ENCODE data around the gene SLC29A1. TPM values are rescaled to one million over a fixed set of nuclear protein-coding genes. Genes with fewer than 3 reads are reported as not detected.
"Not testable (repeated sequence)": the region's sequence is repeated elsewhere in the genome, so short reads cannot be mapped to it uniquely, and the experiment has no call there.

Gene SLC29A1
- total and polyA plus RNA-seq, 2 experiments from 2014 or later: 23.3 to 30.8 TPM

GRCh38 chr6:44179648-44180047 is 43.7 kb upstream of the SLC29A1 start:
- DNase-seq (ENCODE audit: low spot score): no peak
- no peak overlapping the region for H3K27ac ChIP-seq
- no peaks in the 10 kb centered on the region for H3K36me3 ChIP-seq (replicated peaks; ENCODE audit: insufficient read depth, low read depth)
- no peak overlapping the region for H2AFZ ChIP-seq
- H4K20me1 ChIP-seq (ENCODE audit: insufficient read depth, poor library complexity, severe bottlenecking): no peaks in the 10 kb centered on the region
- H3K4me2 ChIP-seq: no peak overlapping the region
- H3K9me3 ChIP-seq (ENCODE audit: low read depth): no peaks in the 10 kb centered on the region
- H3K4me3 ChIP-seq: no peak overlapping the region
- H3K9me2 ChIP-seq (replicated peaks; ENCODE audit: insufficient read depth): no peaks in the 10 kb centered on the region
- TF ChIP-seq EZH2phosphoT487 (IDR thresholded peaks at IDR 0.05; ENCODE audit: low read depth, severe bottlenecking, unreplicated experiment) (no peak), EZH2 (IDR thresholded peaks at IDR 0.05; ENCODE audit: borderline replicate concordance) (no peak), CTCF (IDR thresholded peaks at IDR 0.05; ENCODE audit: poor library complexity) (no peak)
- WGBS (ENCODE audit: low lambda C conversion rate, missing lambda C conversion rate): 95% methylated on average over 7 of the region's 7 CpGs
- no peaks in the 10 kb centered on the region for H3K4me1 ChIP-seq (ENCODE audit: insufficient read depth)
- no peaks in the 10 kb centered on the region for H3K79me2 ChIP-seq
- H3K27me3 ChIP-seq: no peaks in the 10 kb centered on the region

DNA sequence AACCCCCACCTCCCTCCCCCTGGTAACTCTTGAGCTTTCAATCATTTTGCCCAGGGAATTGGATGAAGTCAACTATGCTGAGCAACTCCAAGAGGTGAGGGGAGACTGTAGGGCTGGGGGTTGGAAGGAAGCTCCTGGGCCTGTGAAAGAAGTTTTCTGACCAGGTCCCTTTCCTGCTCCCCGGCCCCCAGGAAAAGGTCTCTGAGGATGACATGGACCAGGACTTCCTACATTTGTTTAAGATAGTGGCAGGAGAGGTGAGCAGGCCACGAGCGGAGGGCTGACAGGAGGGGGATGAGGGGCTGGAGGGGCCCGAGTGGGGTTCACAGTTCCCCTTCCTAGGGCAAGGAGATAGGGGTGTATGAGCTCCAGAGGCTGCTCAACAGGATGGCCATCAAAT is 43.0 kb upstream of the SLC29A1 start:
- Histone ChIP-seq H3K4me2 (no peak overlapping the region), H3K4me3 (no peak overlapping the region), H2AFZ (no peak overlapping the region), H3K4me1 (ENCODE audit: insufficient read depth) (no peaks in the 10 kb centered on the region), H3K9me2 (replicated peaks; ENCODE audit: insufficient read depth) (no peaks in the 10 kb centered on the region), H3K79me2 (no peaks in the 10 kb centered on the region), H3K36me3 (replicated peaks; ENCODE audit: insufficient read depth, low read depth) (no peaks in the 10 kb centered on the region), H3K9me3 (ENCODE audit: low read depth) (no peaks in the 10 kb centered on the region), H3K27ac (no peak overlapping the region), H4K20me1 (ENCODE audit: insufficient read depth, poor library complexity, severe bottlenecking) (no peaks in the 10 kb centered on the region), H3K27me3 (no peaks in the 10 kb centered on the region)
- TF ChIP-seq CTCF (IDR thresholded peaks at IDR 0.05; ENCODE audit: poor library complexity) (no peak), EZH2phosphoT487 (IDR thresholded peaks at IDR 0.05; ENCODE audit: low read depth, severe bottlenecking, unreplicated experiment) (no peak), EZH2 (IDR thresholded peaks at IDR 0.05; ENCODE audit: borderline replicate concordance) (no peak)
- WGBS (ENCODE audit: low lambda C conversion rate, missing lambda C conversion rate): 89% methylated on average over 3 of the region's 4 CpGs
- no peak for DNase-seq (ENCODE audit: low spot score)

DNA sequence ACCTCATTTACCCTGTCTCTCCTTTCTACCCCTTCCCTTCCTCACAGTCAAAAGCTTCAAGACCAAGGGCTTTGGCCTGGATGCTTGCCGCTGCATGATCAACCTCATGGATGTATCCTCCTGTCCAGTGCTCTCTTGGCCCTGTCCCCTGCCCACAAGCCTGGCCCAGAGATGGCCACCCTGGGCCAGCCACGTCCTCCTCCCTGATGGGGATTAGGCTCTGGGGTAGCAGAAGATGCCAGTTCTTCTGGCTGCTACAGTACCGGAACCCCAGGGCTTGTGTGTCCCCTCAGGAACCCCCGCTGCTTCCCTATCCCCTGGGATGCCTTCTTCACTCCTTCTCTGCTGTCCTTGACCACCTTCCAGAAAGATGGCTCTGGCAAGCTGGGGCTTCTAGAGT is 42.5 kb upstream of the SLC29A1 start:
- Histone ChIP-seq H2AFZ (no peak overlapping the region), H3K27me3 (no peaks in the 10 kb centered on the region), H3K79me2 (no peaks in the 10 kb centered on the region), H3K4me3 (no peak overlapping the region), H3K36me3 (replicated peaks; ENCODE audit: insufficient read depth, low read depth) (no peaks in the 10 kb centered on the region), H3K9me2 (replicated peaks; ENCODE audit: insufficient read depth) (no peaks in the 10 kb centered on the region), H3K27ac (no peak overlapping the region), H3K4me2 (no peak overlapping the region), H3K9me3 (ENCODE audit: low read depth) (no peaks in the 10 kb centered on the region), H3K4me1 (ENCODE audit: insufficient read depth) (no peaks in the 10 kb centered on the region), H4K20me1 (ENCODE audit: insufficient read depth, poor library complexity, severe bottlenecking) (no peaks in the 10 kb centered on the region)
- no peak for DNase-seq (ENCODE audit: low spot score)
- whole genome bisulfite sequencing (ENCODE audit: low lambda C conversion rate, missing lambda C conversion rate): 98% methylated on average over 4 of the region's 4 CpGs
- no peak for TF ChIP-seq CTCF (IDR thresholded peaks at IDR 0.05; ENCODE audit: poor library complexity)
- TF ChIP-seq EZH2 (IDR thresholded peaks at IDR 0.05; ENCODE audit: borderline replicate concordance): no peak
- TF ChIP-seq EZH2phosphoT487 (IDR thresholded peaks at IDR 0.05; ENCODE audit: low read depth, severe bottlenecking, unreplicated experiment): no peak

GRCh38 chr6:44181784-44182183 is 41.6 kb upstream of the SLC29A1 start:
- not testable (repeated sequence) for H3K36me3 ChIP-seq (replicated peaks; ENCODE audit: insufficient read depth, low read depth); H2AFZ ChIP-seq; H3K27ac ChIP-seq; H3K4me1 ChIP-seq (ENCODE audit: insufficient read depth); H3K4me3 ChIP-seq; H3K4me2 ChIP-seq; H3K79me2 ChIP-seq; H4K20me1 ChIP-seq (ENCODE audit: insufficient read depth, poor library complexity, severe bottlenecking); H3K27me3 ChIP-seq; H3K9me3 ChIP-seq (ENCODE audit: low read depth); H3K9me2 ChIP-seq (replicated peaks; ENCODE audit: insufficient read depth); DNase-seq (ENCODE audit: low spot score)
